GM12892 (cell line): ENCODE measurements around the gene NUPR1.
"Not testable (repeated sequence)": the region's sequence is repeated elsewhere in the genome, so short reads cannot be mapped to it uniquely, and the experiment has no call there.

Experiments
- POLR2A ChIP-seq: IDR thresholded peaks from 2 replicates; pipeline ENCODE4 v1.6.1; 2011; ENCODE audit warnings: low read depth, low read length, control low read depth
- POLR2AphosphoS5 ChIP-seq: IDR thresholded peaks from 2 replicates; pipeline ENCODE4 v1.6.1; 2011; ENCODE audit warnings: low read depth, low read length, control low read depth

DNA sequence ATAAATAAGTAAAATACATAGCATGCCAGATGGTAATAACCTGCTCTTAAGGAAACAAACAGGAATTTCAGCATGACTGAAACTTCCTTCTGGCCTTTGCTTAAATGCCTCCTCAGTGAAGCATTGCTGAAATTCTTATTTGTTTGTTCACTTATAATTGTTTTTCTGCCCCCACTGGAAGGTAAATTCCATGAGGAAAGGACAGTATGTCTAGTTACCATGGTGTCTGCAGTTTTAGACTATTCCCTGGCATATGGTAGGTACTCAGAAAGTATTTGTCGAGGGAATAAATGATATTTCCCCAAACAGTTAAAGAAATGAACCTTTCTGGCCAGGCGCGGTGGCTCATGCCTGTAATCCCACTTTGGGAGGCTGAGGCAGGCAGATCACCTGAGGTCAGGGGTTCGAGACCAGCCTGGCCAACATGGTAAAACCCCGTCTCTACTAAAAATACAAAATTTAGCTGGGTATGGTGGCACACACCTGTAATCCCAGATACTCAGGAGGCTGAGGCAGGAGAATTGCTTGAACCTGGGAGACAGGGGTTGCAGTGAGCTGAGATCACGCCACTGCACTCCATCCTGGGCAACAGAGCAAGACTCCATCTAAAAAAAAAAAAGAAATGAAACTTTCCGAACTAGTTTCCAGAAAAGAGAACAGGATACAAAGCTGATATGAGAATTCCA, 11.5 kb downstream of the NUPR1 start:
- not testable (repeated sequence) for TF ChIP-seq POLR2A, POLR2AphosphoS5
